A549 (cell line): Measurements from ENCODE around the gene CCND1. TPM values are rescaled to one million over a fixed set of nuclear protein-coding genes. Genes with fewer than 3 reads are reported as not detected.
A peak's percentile ranks its signal among the peaks of the same experiment; 100 is the strongest.

Experiments used
- ATAC-seq, 2 experiments: fragments of 200-7000 bp in 1 of 2; fragments of >200 bp in 1 of 2; cut with Nextera tagmentation in 1 of 2; cut with Tn5 transposase in 1 of 2; 3 replicates each; pipeline versions ENCODE4 v1.8.0 to v1.9.1; 2018 to 2020; ENCODE audit warnings: mild to moderate bottlenecking in 1 of 2, moderate library complexity in 1 of 2
- CTCF ChIA-PET: fragments of 300-600 bp; sonication (Branson Sonifier 250); formaldehyde crosslinking; extraction: SDS; loops from one replicate; lab custom pipeline; 2021; ENCODE audit warnings: antibody characterized with exemption, inconsistent platforms; lab: Yijun Ruan, JAX
- POLR2A ChIA-PET: fragments of 350-600 bp; formaldehyde crosslinking; extraction: SDS; loops from one replicate; lab custom pipeline; 2021; ENCODE audit warnings: antibody characterized with exemption, inconsistent platforms; lab: Yijun Ruan, JAX
- DNase-seq, 2 experiments: peaks; one replicate each; pipeline versions ENCODE4 v3.0.0 to v3.0.0-alpha.2; 2011 to 2016; ENCODE audit warnings: low read depth in 1 of 2, low spot score in 1 of 2
- FAIRE-seq: peaks from 2 replicates; lab custom pipeline; 2011; peaks lifted over from hg19 to GRCh38; lab: Jason Lieb, UNC
- H3K27ac ChIP-seq, 2 experiments: fragments of >200 bp; sonication (Bioruptor Twin); formaldehyde crosslinking; 3 replicates each; pipeline ENCODE4 v1.5.1; 2016 to 2017
- H3K4me1 ChIP-seq: fragments of >200 bp; sonication (Bioruptor Twin); formaldehyde crosslinking; 3 replicates; pipeline ENCODE4 v1.6.1; 2016
- H3K4me2 ChIP-seq: fragments of >200 bp; sonication (Bioruptor Twin); formaldehyde crosslinking; 3 replicates; pipeline ENCODE4 v1.6.1; 2016
- H3K4me3 ChIP-seq: fragments of >200 bp; sonication (Bioruptor Twin); formaldehyde crosslinking; 3 replicates; pipeline ENCODE4 v1.5.1; 2016
- H3K9me3 ChIP-seq: fragments of >200 bp; sonication (Bioruptor Twin); formaldehyde crosslinking; 3 replicates; pipeline ENCODE4 v1.6.1; 2016
- CBX2 ChIP-seq: fragments of 200-600 bp; sonication (generic); IDR thresholded peaks from 2 replicates; pipeline ENCODE4 v1.6.1; 2016; ENCODE audit warnings: low read depth, mild to moderate bottlenecking, borderline replicate concordance
- CBX8 ChIP-seq: fragments of 200-600 bp; sonication (generic); IDR thresholded peaks from 2 replicates; pipeline ENCODE4 v1.6.1; 2016
- CTCF ChIP-seq: fragments of >200 bp; sonication (Bioruptor Twin); formaldehyde crosslinking; IDR thresholded peaks from 3 replicates; pipeline ENCODE4 v1.5.1; 2016
- ELK1 ChIP-seq: fragments of 150-350 bp; IDR thresholded peaks from 2 replicates; pipeline ENCODE4 v1.6.1; 2014; ENCODE audit warnings: low read depth, mild to moderate bottlenecking, low read length
- EP300 ChIP-seq, 2 experiments: fragments of >200 bp; sonication (Bioruptor Twin); formaldehyde crosslinking; IDR thresholded peaks; 2 replicates in 1 of 2; 3 replicates in 1 of 2; pipeline ENCODE4 v1.6.1; 2016 to 2017
- FOXS1 ChIP-seq: fragments of 250-450 bp; sonication (Bioruptor Pico); IDR thresholded peaks from 2 replicates; pipeline ENCODE4 v1.5.0; 2020; ENCODE audit warnings: mild to moderate bottlenecking, moderate library complexity
- GATA3 ChIP-seq: IDR thresholded peaks from 2 replicates; pipeline ENCODE4 v1.6.1; 2012; ENCODE audit warnings: borderline replicate concordance
- HDAC2 ChIP-seq: fragments of 200-600 bp; sonication (generic); IDR thresholded peaks from 2 replicates; pipeline ENCODE4 v1.6.1; 2016
- HOXB5 ChIP-seq: fragments of 250-450 bp; sonication (Bioruptor Pico); IDR thresholded peaks from 2 replicates; pipeline ENCODE4 v1.5.0; 2020; ENCODE audit warnings: mild to moderate bottlenecking, moderate library complexity
- JUNB ChIP-seq: fragments of >200 bp; sonication (Bioruptor Twin); formaldehyde crosslinking; IDR thresholded peaks from 2 replicates; pipeline ENCODE4 v1.6.1; 2016
- NFE2L2 ChIP-seq: fragments of 150-350 bp; conservative IDR thresholded peaks from 2 replicates; pipeline ENCODE4 v1.6.1; 2014; ENCODE audit warnings: low read length
- PBX3 ChIP-seq: IDR thresholded peaks from 2 replicates; pipeline ENCODE4 v1.6.1; 2012
- RCOR1 ChIP-seq: fragments of 150-350 bp; IDR thresholded peaks from 2 replicates; pipeline ENCODE4 v1.6.1; 2014; ENCODE audit warnings: antibody characterized with exemption, low read length, low read depth
- REST ChIP-seq: fragments of 200-600 bp; sonication (generic); IDR thresholded peaks from 2 replicates; pipeline ENCODE4 v1.6.1; 2016; ENCODE audit warnings: antibody characterized with exemption, mild to moderate bottlenecking, moderate library complexity
- SMC3 ChIP-seq: fragments of >200 bp; sonication (Bioruptor Twin); formaldehyde crosslinking; IDR thresholded peaks from 3 replicates; pipeline ENCODE4 v1.6.1; 2018; ENCODE audit warnings: inconsistent platforms
- WGBS: methylation state at CpG from one replicate; pipeline ENCODE4 v1.1.6; 2017; ENCODE audit errors: missing lambda C conversion rate; 5-methylcytosine and 5-hydroxymethylcytosine counted together
- polyA plus RNA-seq, 4 experiments: library from polyadenylated mRNA; depleted of rRNA in 3 of 4; stranded (reverse); fragments of >200 nt; fragmentation: RNase III in 1 of 4; extraction: RNeasy Plus Mini Kit Qiagen cat#74134 plus additional on column Dnase treatment in 1 of 4; gene quantifications; 2 replicates in 3 of 4; 3 replicates in 1 of 4; pipeline ENCODE4 v1.2.3, GENCODE V29; 2011 to 2017
- TF ChIP-seq, protein P1 (sequence below): IDR thresholded peaks from 2 replicates; pipeline ENCODE4 v1.6.1; 2012; ENCODE audit warnings: low read depth, borderline replicate concordance
- TF ChIP-seq, protein P2 (sequence below): fragments of 250-450 bp; sonication (Bioruptor Pico); IDR thresholded peaks from 2 replicates; pipeline ENCODE4 v1.5.0; 2020; ENCODE audit warnings: low read depth, mild to moderate bottlenecking, moderate library complexity

The CCND1 gene
- polyA plus RNA-seq, 2 of the 4 experiments (the other 2 are of a cell fraction), result 131 to 136 TPM

- 56% methylated on average over 13 of the region's 20 CpGs for WGBS
- DNase-seq, result peak; percentile 38 to 59
- ChIA-PET CTCF (interaction anchor here (1.0 to 2.0 kb wide), 3 partner anchors 14 to 496 kb away, joined by 3 to 7 read pairs (median 5); no protein-coding TSS in a partner anchor), POLR2A (no interaction called here)
- Histone ChIP-seq H3K9me3 (no peaks in the 10 kb centered on the region), H3K27ac (peak overlapping the region; percentile 28 to 76; a peak in 4 of 6 replicates), H3K4me3 (no peak overlapping the region), H3K4me1 (peaks cover 14% of the 10 kb centered on the region), H3K4me2 (peak overlapping the region; percentile 40)
- no peak for FAIRE-seq
- peak; percentile 52 to 66; a peak in 4 of 6 replicates for ATAC-seq
- TF ChIP-seq SMC3 (no peak), RCOR1 (no peak), EP300 (IDR thresholded peaks at IDR 0.05) (no peak), FOXS1 (CRISPR knock-in tag) (no peak), GATA3 (no peak), CBX2 (no peak), HOXB5 (CRISPR knock-in tag) (no peak), CTCF (no peak), ELK1 (no peak), JUNB (no peak), REST (no peak), CBX8 (no peak), HDAC2 (no peak), PBX3 (no peak), NFE2L2 (no peak)
- TF ChIP-seq, protein P1, sequence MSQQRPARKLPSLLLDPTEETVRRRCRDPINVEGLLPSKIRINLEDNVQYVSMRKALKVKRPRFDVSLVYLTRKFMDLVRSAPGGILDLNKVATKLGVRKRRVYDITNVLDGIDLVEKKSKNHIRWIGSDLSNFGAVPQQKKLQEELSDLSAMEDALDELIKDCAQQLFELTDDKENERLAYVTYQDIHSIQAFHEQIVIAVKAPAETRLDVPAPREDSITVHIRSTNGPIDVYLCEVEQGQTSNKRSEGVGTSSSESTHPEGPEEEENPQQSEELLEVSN, result no peak
- TF ChIP-seq, protein P2, sequence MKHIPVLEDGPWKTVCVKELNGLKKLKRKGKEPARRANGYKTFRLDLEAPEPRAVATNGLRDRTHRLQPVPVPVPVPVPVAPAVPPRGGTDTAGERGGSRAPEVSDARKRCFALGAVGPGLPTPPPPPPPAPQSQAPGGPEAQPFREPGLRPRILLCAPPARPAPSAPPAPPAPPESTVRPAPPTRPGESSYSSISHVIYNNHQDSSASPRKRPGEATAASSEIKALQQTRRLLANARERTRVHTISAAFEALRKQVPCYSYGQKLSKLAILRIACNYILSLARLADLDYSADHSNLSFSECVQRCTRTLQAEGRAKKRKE (CRISPR knock-in tag), result no peak
These were observed 59.6 kb downstream of the CCND1 start for GRCh38 chr11:69700278-69701140.
